GM12892 (cell line): ENCODE measurements around the gene ESRRB.

Experiments used
- POLR2A ChIP-seq: IDR thresholded peaks from 2 replicates; pipeline ENCODE4 v1.6.1; 2011; ENCODE audit warnings: low read depth, low read length, control low read depth
- POLR2AphosphoS5 ChIP-seq: IDR thresholded peaks from 2 replicates; pipeline ENCODE4 v1.6.1; 2011; ENCODE audit warnings: low read depth, low read length, control low read depth
- TAF1 ChIP-seq: IDR thresholded peaks from 2 replicates; pipeline ENCODE4 v1.6.1; 2011; ENCODE audit warnings: low read depth, mild to moderate bottlenecking, control low read depth, low read length, borderline replicate concordance

DNA sequence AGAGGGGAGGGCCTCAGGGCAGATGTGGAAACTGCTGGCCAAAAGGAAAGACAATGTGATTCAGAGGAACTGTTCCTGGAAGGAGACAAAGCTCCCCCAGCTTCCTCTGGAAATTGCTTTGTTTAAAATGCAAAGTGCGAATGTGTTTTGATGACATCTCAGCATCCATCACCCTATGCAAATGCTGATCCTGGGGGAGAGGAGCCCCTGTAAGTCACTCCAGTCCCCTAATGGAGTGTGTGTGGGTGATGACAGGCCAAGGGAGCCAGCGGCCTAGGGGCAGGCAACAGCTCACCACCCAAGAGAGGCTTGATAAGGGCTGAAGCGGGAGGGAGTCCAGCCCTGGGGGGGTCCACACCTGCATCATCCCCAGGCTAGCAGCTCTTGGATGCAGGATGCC is 134.2 kb downstream of the ESRRB start:
- TF ChIP-seq POLR2AphosphoS5 (no peak), POLR2A (no peak), TAF1 (no peak)
